Measurements from ENCODE around the gene SPTBN4. TPM values are rescaled to one million over a fixed set of nuclear protein-coding genes. Genes with fewer than 3 reads are reported as not detected.

Gene SPTBN4
- polyA plus RNA-seq, 1 donor from 2014 or later: 12.7 TPM

- Histone ChIP-seq H3K9ac (ENCODE audit: low read length) (no peak overlapping the region), H3K9me3 (ENCODE audit: low read length) (no peaks in the 10 kb centered on the region)
Measured at GRCh38 chr19:40613690-40614621, 147.2 kb downstream of the SPTBN4 start.

More at GRCh38 chr19:40613690-40614621, 147.2 kb downstream of the SPTBN4 start:
- Histone ChIP-seq H3F3A (ENCODE audit: insufficient read depth, low read length, poor library complexity, severe bottlenecking) (no peaks in the 10 kb centered on the region), H3K27me3 (ENCODE audit: insufficient read depth, low read depth, low read length) (peaks cover 20% of the 10 kb centered on the region), H3K36me3 (ENCODE audit: insufficient read depth, low read length) (no peaks in the 10 kb centered on the region), H2AFZ (ENCODE audit: low read depth, low read length) (no peak overlapping the region), H4K20me1 (ENCODE audit: insufficient read depth) (no peaks in the 10 kb centered on the region), H3K4me3 (ENCODE audit: low read length) (no peak overlapping the region), H3K4me2 (ENCODE audit: low read length) (no peak overlapping the region), H3K27ac (ENCODE audit: low read length) (no peak overlapping the region), H3K79me2 (replicated peaks; ENCODE audit: insufficient read depth, low read length) (no peaks in the 10 kb centered on the region), H3K9me2 (ENCODE audit: insufficient read depth, low read length) (no peaks in the 10 kb centered on the region)
- no peak for TF ChIP-seq EP300 (conservative IDR thresholded peaks at IDR 0.05; ENCODE audit: poor library complexity, severe bottlenecking)
- TF ChIP-seq POLR2AphosphoS5 (IDR thresholded peaks at IDR 0.05): no peak
- TF ChIP-seq MXI1 (conservative IDR thresholded peaks at IDR 0.05; ENCODE audit: poor library complexity, severe bottlenecking): no peak
- no peak for TF ChIP-seq TAF1 (IDR thresholded peaks at IDR 0.05; ENCODE audit: low read depth)
- TF ChIP-seq CTCF (IDR thresholded peaks at IDR 0.05; ENCODE audit: poor library complexity, severe bottlenecking): no peak
- no peak for TF ChIP-seq EZH2 (IDR thresholded peaks at IDR 0.05; ENCODE audit: borderline replicate concordance, insufficient read depth, low read length, poor library complexity, severe bottlenecking)
- TF ChIP-seq REST (IDR thresholded peaks at IDR 0.05; ENCODE audit: borderline replicate concordance): no peak
- no peak for TF ChIP-seq SMC3 (conservative IDR thresholded peaks at IDR 0.05; ENCODE audit: poor library complexity)
- TF ChIP-seq RAD21 (conservative IDR thresholded peaks at IDR 0.05): no peak

Data from neural cell (in vitro differentiated cells).